ENCODE measurements around the gene LDLRAD4. TPM values are rescaled to one million over a fixed set of nuclear protein-coding genes. Genes with fewer than 3 reads are reported as not detected.

LDLRAD4 gene
- total and polyA plus RNA-seq, 2 experiments from 2014 or later: 0.73 to 1.9 TPM

GRCh38 chr18:13269013-13269280, 50.4 kb downstream of the LDLRAD4 start:
- Mint-ChIP-seq H3K27ac (no peak overlapping the region), H3K4me1 (peaks cover 19% of the 10 kb centered on the region), H3K27me3 (ENCODE audit: insufficient read depth, low read depth, poor library complexity) (peaks cover 7% of the 10 kb centered on the region), H3K4me3 (no peak overlapping the region), H3K36me3 (ENCODE audit: low read depth) (no peaks in the 10 kb centered on the region), H3K9me3 (no peaks in the 10 kb centered on the region)
- H3K4me1 ChIP-seq (ENCODE audit: insufficient read depth): no peaks in the 10 kb centered on the region
- no peak overlapping the region for H3K27ac ChIP-seq (ENCODE audit: low read depth)
- H3K4me3 ChIP-seq: no peak overlapping the region
- no peaks in the 10 kb centered on the region for H3K79me2 ChIP-seq (replicated peaks; ENCODE audit: insufficient read depth)
- no peak overlapping the region for H2AFZ ChIP-seq
- H4K20me1 ChIP-seq (replicated peaks; ENCODE audit: insufficient read depth): no peaks in the 10 kb centered on the region
- no peaks in the 10 kb centered on the region for H3K36me3 ChIP-seq (ENCODE audit: insufficient read depth)
- DNase-seq (ENCODE audit: low spot score) (no peak), ATAC-seq (no peak)
- H3F3A ChIP-seq (replicated peaks; ENCODE audit: low read depth): no peaks in the 10 kb centered on the region
- TF ChIP-seq POLR2AphosphoS5 (IDR thresholded peaks at IDR 0.05; ENCODE audit: low read depth) (no peak), ZNF462 (CRISPR knock-in tag; IDR thresholded peaks at IDR 0.05) (no peak), EZH2phosphoT487 (IDR thresholded peaks at IDR 0.05; ENCODE audit: unreplicated experiment) (no peak)
- H3K4me2 ChIP-seq: no peak overlapping the region
- H3K9me2 ChIP-seq (ENCODE audit: insufficient read depth): no peaks in the 10 kb centered on the region
- no peaks in the 10 kb centered on the region for H3K27me3 ChIP-seq (ENCODE audit: insufficient read depth)

- Histone ChIP-seq H3K36me3 (ENCODE audit: insufficient read depth) (no peaks in the 10 kb centered on the region), H3K79me2 (replicated peaks; ENCODE audit: insufficient read depth) (no peaks in the 10 kb centered on the region), H2AFZ (no peak overlapping the region), H3K4me2 (no peak overlapping the region), H3K4me1 (ENCODE audit: insufficient read depth) (no peaks in the 10 kb centered on the region), H3K9me2 (ENCODE audit: insufficient read depth) (no peaks in the 10 kb centered on the region), H4K20me1 (replicated peaks; ENCODE audit: insufficient read depth) (0 out of 2 replicates have a peak, but pooled peaks cover 3% of the 10 kb centered on the region), H3K27ac (ENCODE audit: low read depth) (no peak overlapping the region), H3F3A (replicated peaks; ENCODE audit: low read depth) (no peaks in the 10 kb centered on the region), H3K4me3 (no peak overlapping the region), H3K27me3 (ENCODE audit: insufficient read depth) (no peaks in the 10 kb centered on the region)
- Mint-ChIP-seq H3K4me3 (no peak overlapping the region), H3K9me3 (no peaks in the 10 kb centered on the region), H3K27ac (no peak overlapping the region), H3K36me3 (ENCODE audit: low read depth) (no peaks in the 10 kb centered on the region), H3K4me1 (peaks cover 19% of the 10 kb centered on the region), H3K27me3 (ENCODE audit: insufficient read depth, low read depth, poor library complexity) (peaks cover 7% of the 10 kb centered on the region)
- ATAC-seq (no peak), DNase-seq (ENCODE audit: low spot score) (no peak)
- TF ChIP-seq EZH2 (IDR thresholded peaks at IDR 0.05; ENCODE audit: low read depth, unreplicated experiment) (no peak), JUNB (IDR thresholded peaks at IDR 0.05; ENCODE audit: unreplicated experiment) (no peak), ZNF331 (CRISPR knock-in tag; IDR thresholded peaks at IDR 0.05; ENCODE audit: low read depth) (no peak), POLR2AphosphoS5 (IDR thresholded peaks at IDR 0.05; ENCODE audit: low read depth) (no peak), CREB1 (CRISPR knock-in tag; IDR thresholded peaks at IDR 0.05; ENCODE audit: low read depth) (no peak), EZH2phosphoT487 (IDR thresholded peaks at IDR 0.05; ENCODE audit: unreplicated experiment) (no peak), ZNF114 (CRISPR knock-in tag; IDR thresholded peaks at IDR 0.05) (no peak)
Observed at GRCh38 chr18:13269521-13270011, 51.0 kb downstream of the LDLRAD4 start.

All from GM23338 (cell line).